GM15510 (cell line): ENCODE results near the gene MIDN.

Source experiments
- POLR2A ChIP-seq: IDR thresholded peaks from 3 replicates; pipeline ENCODE4 v1.6.1; 2011; ENCODE audit warnings: borderline replicate concordance; ENCODE audit not compliant: insufficient read length; ENCODE audit errors: extremely low read depth

MIDN gene

GRCh38 chr19:1227304-1228054, 20.9 kb upstream of the MIDN start:
- no peak for TF ChIP-seq POLR2A

GRCh38 chr19:1228161-1228957, 20.0 kb upstream of the MIDN start:
- TF ChIP-seq POLR2A: no peak

DNA sequence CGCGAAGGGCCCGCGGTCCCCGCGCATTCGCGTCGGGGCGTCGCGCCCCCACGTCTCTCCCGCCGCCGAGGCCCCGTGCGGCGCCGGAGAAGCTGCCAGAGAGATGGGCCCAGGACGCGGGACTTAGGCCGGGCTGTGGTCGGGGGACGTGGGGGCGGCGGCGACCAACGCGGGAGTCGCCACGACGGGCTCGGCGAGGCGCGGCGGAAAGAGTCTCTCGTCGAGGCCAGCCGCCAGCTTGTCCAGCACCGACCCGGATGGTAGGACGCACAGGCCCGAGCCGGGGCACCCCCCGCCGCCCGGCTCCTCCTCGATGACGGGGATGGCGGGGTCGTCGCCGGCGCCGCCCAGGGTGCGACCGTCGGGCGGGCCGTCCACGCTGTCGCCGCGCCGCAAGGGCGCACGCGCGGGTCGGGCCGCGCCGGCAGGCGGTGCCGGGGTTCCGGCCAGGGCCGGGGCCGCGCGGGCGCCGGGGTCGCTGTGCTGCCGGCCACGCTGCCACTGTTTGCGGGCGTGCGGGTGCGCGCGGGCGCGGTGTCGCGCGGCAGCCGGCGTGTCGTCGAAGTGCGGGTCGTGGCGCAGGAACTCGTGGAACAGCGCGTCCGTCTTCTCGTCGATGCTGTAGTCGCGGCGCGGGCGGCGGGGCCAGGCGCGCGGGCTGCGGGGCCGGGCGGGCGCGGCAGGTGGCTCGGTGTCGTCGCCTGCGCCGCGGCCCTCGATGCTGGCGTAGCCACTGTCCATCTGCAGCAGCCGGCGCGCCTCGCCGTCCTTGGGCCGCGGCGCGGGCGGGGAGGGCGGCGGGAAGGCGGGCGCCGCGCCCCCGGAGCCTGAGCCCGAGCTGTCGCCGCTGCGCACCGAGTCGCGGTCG, 19.1 kb upstream of the MIDN start:
- no peak for TF ChIP-seq POLR2A

- TF ChIP-seq POLR2A: no peak
Measured at GRCh38 chr19:1229924-1230782, 18.2 kb upstream of the MIDN start.

- TF ChIP-seq POLR2A: no peak
Measured at GRCh38 chr19:1230783-1231489, 17.4 kb upstream of the MIDN start.

- no peak for TF ChIP-seq POLR2A
Measured at GRCh38 chr19:1231729-1232637, 16.4 kb upstream of the MIDN start.

DNA sequence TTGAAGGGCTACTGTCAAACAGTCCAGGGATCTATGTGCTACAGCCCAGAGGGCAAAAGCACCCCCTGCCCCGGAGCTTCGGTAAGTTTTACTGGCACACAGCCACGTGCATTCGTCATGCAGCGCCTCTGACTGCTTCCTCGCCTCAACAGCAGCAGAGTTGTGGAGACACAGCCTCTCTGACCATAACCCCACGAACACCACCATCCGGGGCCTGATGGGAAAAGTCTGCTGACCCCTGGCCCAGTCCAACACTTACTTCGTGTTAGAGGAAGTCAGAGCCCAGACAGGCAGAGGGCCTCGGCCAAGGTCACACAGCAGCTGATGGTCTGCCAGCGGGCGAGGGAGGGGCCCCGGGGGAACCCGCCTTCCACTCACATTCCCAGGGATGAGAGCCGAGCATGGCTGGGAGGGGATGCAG, 15.7 kb upstream of the MIDN start:
- TF ChIP-seq POLR2A: no peak

- no peak for TF ChIP-seq POLR2A
Measured at GRCh38 chr19:1233115-1233667, 15.2 kb upstream of the MIDN start.

DNA sequence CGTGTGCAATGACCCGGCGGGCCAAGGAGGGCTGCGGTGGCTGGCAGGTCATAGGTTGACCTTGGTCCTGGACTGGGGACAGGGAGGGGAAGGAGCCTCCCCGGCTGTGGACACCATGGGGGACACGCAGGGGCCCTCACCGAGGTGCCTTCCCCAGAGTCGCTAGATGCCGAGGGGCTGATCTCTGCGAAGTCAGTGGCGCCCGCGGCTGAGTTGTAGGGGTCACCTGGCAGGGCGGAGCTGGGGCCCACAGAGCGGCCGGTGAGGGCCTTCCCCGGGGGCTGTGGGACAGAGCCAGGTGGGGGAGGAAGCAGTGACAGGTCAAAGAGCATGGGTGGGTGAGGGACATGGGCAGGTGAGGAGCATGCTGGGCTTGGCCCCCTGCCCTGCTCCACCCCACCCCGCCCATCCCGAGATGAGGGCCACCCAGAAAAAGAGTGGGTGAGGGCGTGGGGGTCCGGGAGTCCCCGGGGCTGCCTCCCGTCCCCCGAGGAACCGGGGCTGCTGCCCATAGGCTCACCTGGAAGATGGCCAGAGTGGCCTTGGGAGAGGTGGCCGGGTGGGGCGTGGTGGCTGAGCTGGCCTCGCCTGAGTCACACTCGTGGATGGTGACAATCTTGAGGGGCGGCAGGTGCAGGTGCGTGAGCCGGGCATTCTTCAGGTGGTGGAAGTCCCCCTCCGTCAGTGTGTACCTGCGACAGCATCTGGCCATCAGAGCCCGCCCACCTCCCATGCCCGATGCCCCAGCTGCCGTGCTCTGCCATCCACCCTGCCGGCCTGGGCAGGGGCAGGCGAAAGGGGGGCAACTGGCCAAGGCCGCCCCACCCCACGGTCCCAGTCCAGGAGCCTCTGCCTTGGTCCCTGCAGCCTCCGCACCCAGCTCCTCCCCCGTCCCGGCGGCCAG, 14.1 kb upstream of the MIDN start:
- no peak for TF ChIP-seq POLR2A

DNA sequence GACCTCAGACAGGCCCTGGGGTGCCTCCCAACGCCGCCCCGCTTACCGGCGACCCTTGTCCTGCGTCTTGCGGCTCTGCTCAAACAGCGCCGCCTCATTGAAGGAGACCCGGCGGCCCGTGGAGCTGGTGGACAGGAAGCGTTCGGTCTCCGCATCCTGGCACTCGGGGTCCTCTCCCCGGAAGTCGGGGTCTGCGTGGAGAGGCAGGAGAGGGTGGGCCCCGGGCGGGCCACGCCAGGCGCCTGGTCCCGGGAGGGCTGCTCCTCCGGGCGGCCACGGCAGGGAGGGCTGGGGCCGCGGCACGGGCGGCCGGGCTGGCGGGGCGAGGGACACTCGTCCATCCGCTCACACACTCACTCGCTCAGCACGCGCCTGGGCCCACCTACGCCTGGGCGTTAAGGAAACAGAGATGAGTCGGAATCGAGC, 13.4 kb upstream of the MIDN start:
- TF ChIP-seq POLR2A: no peak
